Heart left ventricle (tissue), 16 donors: ENCODE data around the gene ZNF212. TPM values are rescaled to one million over a fixed set of nuclear protein-coding genes. Genes with fewer than 3 reads are reported as not detected.

Experiments used
- ATAC-seq, 4 donors: fragments of 200-7000 bp; cut with Tn5 transposase; one replicate each; pipeline ENCODE4 v1.9.1; 2020 to 2022; ENCODE audit warnings: moderate library complexity in 4 of 4, mild to moderate bottlenecking in 3 of 4, moderate number of reproducible peaks in 1 of 4
- DNase-seq, 5 donors: peaks; one replicate each; pipeline ENCODE4 v3.0.0-alpha.2; 2020
- H3K27ac ChIP-seq, 12 donors: fragments of 200-600 bp; sonication (generic) in 4 of 12; one replicate each; pipeline versions ENCODE4 v1.5.0 to v1.8.0; 2016 to 2022; ENCODE audit warnings: mild to moderate bottlenecking in 2 of 12
- H3K27me3 ChIP-seq, 9 donors: fragments of 200-600 bp; sonication (generic) in 2 of 9; one replicate each; pipeline versions ENCODE4 v1.5.1 to v1.8.0; 2016 to 2022; ENCODE audit warnings: mild to moderate bottlenecking in 3 of 9
- H3K36me3 ChIP-seq, 9 donors: fragments of 200-600 bp; sonication (generic) in 2 of 9; one replicate each; pipeline versions ENCODE4 v1.5.0 to v1.8.0; 2018 to 2022; ENCODE audit warnings: mild to moderate bottlenecking in 2 of 9
- H3K4me1 ChIP-seq, 12 donors: fragments of 200-600 bp; sonication (generic) in 4 of 12; one replicate each; pipeline versions ENCODE4 v1.5.0 to v1.8.0; 2016 to 2022; ENCODE audit warnings: mild to moderate bottlenecking in 3 of 12
- H3K4me3 ChIP-seq, 12 donors: fragments of 200-600 bp; sonication (generic) in 4 of 12; one replicate each; pipeline versions ENCODE4 v1.5.0 to v1.8.0; 2017 to 2022; ENCODE audit warnings: mild to moderate bottlenecking in 9 of 12, moderate library complexity in 4 of 12
- H3K9me3 ChIP-seq, 12 donors: fragments of 200-600 bp; sonication (generic) in 4 of 12; one replicate each; pipeline versions ENCODE4 v1.5.0 to v1.8.0; 2016 to 2022; ENCODE audit warnings: mild to moderate bottlenecking in 1 of 12
- POLR2A ChIP-seq, 2 donors: fragments of 450-650 bp; IDR thresholded peaks; one replicate each; pipeline ENCODE4 v1.6.1; 2017; ENCODE audit warnings: antibody characterized with exemption in 2 of 2, mild to moderate bottlenecking in 2 of 2, moderate library complexity in 2 of 2
- WGBS, 4 donors: extraction: QIAGEN DNeasy Blood & Tissue Kit in 2 of 4; methylation state at CpG; one replicate each; pipeline versions ENCODE4 v1.1.5 to v1.1.7; 2013 to 2018; 5-methylcytosine and 5-hydroxymethylcytosine counted together
- intact Hi-C, 10 donors: fragments of 100-400 bp; cut with DNase I; formaldehyde crosslinking; loops; one replicate each; pipeline versions ENCODE4 v1.11.1 to v1.14.2; 2022
- polyA plus RNA-seq, 2 donors: library from polyadenylated mRNA; stranded (reverse); fragments of 200-250 nt; gene quantifications; one replicate each; pipeline ENCODE4 v1.2.3, GENCODE V29; 2013
- total RNA-seq, 9 donors: library from RNA; depleted of rRNA in 2 of 9; stranded (reverse); fragments of >200 nt in 2 of 9; fragmentation: NEBNext Ultra II Directional in 3 of 9; extraction: Animal tissue kit (Norgen Biotek cat#: 25700) in 3 of 9; gene quantifications; one replicate each; pipeline versions ENCODE4 v1.1.0 to v1.2.4, GENCODE V29; 2016 to 2023
- TF ChIP-seq, protein P1 (sequence below), 12 donors: fragments of 200-600 bp; sonication (generic) in 4 of 12; IDR thresholded peaks; one replicate each; pipeline versions ENCODE4 v1.5.0 to v1.8.0; 2018 to 2022; ENCODE audit warnings: antibody characterized with exemption in 12 of 12, mild to moderate bottlenecking in 5 of 12
- donor health status: ischemic (EF 13 %, LVEDD 7.1; RV severe dilation, severe dysfunction).
- donor health status: healthy with polysubstance abuse.
- donor health status: DM: no; HTN: yes; CAD: no.
- donor health status: DM: no; HTN: no; CAD: no.
- donor health status: ischemic (EF 25% LVEDD 6.9; RV normal size, moderate dysfunction).
- donor health status: ischemic (EF 25% LVEDD 5.7; RV mildly dilated, moderate dysfunction).
- donor health status: healthy.
- donor health status: DM: yes; HTN: yes; CAD: no.
- donor health status: ischemic (EF 35%, LVEDD 5.7; RV mildly dilated, moderate dysfunction).
- donor health status: nonischemic (EF 11% LVEDD 7.7; RV severe dilation, severe dysfunction).
- donor health status: DM: yes; HTN: yes; CAD: no.
- donor health status: PGD.
- donor health status: ischemic (EF 29% LVEDD 5.4; RV normal size, mild dysfunction).
- donor health status: nonischemic (EF 23%, LVEDD 6.1; RV moderate dilation, normal function).

Gene ZNF212
- total and polyA plus RNA-seq, 11 donors, result 3.4 to 6.3 (median 4.3) TPM

DNA sequence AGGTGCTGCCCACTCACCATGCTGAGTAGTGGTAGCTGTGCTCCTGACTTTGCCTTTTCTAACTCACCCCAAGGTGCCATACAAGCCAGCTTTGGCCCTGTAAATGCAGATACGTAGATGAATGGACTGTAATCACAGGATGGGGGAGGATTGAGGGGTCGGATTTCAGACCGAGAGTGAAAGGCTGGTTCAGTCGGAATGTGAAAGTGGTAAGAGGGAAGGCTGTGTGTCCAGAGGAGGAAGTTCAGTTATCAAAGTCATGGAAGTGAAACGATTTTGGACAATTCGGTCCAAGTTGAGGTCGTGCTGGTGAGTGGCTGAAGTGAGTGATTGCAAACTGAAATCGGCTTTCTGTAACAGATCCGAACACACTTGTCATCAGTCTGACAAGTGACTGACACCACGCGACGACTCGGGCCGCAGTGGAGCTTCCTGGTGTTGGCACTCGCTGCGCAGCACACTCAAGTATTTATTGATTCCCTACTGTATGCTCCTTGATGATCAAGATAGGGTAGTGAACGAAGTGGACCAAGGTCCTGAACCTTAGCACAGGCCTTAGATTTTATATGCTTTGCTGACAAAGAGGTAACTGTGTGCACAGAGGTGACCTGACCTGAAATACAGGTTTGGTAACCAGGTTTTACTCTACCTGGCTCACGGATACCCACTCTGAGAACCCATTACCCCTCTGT is 33.6 kb upstream of the ZNF212 start:
- TF ChIP-seq, protein P1, sequence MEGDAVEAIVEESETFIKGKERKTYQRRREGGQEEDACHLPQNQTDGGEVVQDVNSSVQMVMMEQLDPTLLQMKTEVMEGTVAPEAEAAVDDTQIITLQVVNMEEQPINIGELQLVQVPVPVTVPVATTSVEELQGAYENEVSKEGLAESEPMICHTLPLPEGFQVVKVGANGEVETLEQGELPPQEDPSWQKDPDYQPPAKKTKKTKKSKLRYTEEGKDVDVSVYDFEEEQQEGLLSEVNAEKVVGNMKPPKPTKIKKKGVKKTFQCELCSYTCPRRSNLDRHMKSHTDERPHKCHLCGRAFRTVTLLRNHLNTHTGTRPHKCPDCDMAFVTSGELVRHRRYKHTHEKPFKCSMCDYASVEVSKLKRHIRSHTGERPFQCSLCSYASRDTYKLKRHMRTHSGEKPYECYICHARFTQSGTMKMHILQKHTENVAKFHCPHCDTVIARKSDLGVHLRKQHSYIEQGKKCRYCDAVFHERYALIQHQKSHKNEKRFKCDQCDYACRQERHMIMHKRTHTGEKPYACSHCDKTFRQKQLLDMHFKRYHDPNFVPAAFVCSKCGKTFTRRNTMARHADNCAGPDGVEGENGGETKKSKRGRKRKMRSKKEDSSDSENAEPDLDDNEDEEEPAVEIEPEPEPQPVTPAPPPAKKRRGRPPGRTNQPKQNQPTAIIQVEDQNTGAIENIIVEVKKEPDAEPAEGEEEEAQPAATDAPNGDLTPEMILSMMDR (IDR thresholded peaks at IDR 0.05), result no peak
- no peak for TF ChIP-seq POLR2A (IDR thresholded peaks at IDR 0.05)
- Histone ChIP-seq H3K27ac (no peak overlapping the region), H3K4me3 (no peak overlapping the region), H3K9me3 (no peaks in the 10 kb centered on the region), H3K27me3 (no peaks in the 10 kb centered on the region), H3K4me1 (peaks cover 0 to 10% (median 5%) of the 10 kb centered on the region in 12 donors), H3K36me3 (peaks cover 0 to 99% (median 92%) of the 10 kb centered on the region in 9 donors)
- intact Hi-C loops, result no loop called here
- WGBS, 4 donors, result 74 to 83% (median 79%) methylated on average over 18 of the region's 18 CpGs
- ATAC-seq (no peak), DNase-seq (no peak)

DNA sequence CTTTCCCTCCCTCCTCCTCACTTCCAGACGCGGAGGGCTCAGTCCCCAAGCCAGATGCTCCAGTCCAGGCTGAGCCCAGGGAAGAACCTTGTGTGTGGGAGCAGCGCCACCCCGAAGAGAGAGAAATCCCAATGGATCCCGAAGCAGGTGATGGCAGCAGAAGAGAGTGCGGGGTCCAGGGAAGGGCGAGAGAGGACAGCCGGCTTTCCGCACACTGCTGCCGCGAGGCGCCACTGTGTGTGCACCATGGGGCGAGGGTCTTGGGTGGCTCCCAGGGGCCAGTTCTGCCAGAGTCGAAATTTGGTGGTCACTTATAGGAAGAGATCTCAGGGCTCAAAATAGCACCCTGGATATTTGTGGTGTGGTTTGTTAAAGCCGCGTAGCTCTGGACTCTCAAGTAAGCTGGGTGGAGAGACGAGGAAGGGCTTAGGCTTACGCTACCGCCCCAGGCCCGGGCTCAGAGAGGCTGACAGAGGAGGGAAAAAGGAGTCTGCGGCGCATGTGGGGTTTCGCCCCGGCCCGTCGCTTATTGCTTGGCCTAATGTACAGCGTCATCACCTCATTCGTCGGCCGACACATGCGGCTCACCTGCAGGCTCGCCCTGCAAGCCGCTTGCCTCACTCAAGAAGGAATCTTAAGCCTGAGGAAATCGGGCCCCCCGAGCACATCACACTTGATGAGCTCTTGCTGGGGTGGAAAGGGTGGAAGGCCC is 32.0 kb upstream of the ZNF212 start:
- Histone ChIP-seq H3K36me3 (peaks cover 0 to 99% (median 92%) of the 10 kb centered on the region in 9 donors), H3K9me3 (no peaks in the 10 kb centered on the region), H3K27ac (no peak overlapping the region), H3K27me3 (no peaks in the 10 kb centered on the region), H3K4me3 (no peak overlapping the region), H3K4me1 (peaks cover 0 to 10% (median 5%) of the 10 kb centered on the region in 12 donors)
- DNase-seq (no peak), ATAC-seq (no peak)
- intact Hi-C loops, result no loop called here
- 88 to 90% (median 89%) methylated on average over 29 to 35 of the region's 35 CpGs for WGBS, 4 donors
- TF ChIP-seq, protein P1 (IDR thresholded peaks at IDR 0.05), result no peak
- no peak for TF ChIP-seq POLR2A (IDR thresholded peaks at IDR 0.05)

GRCh38 chr7:149209518-149210269 is 29.8 kb upstream of the ZNF212 start:
- TF ChIP-seq, protein P1 (IDR thresholded peaks at IDR 0.05), result peak in 8 of 12 donors; percentile 21 to 45 (median 38)
- no peak for TF ChIP-seq POLR2A (IDR thresholded peaks at IDR 0.05)
- Histone ChIP-seq H3K36me3 (peaks cover 0 to 99% (median 92%) of the 10 kb centered on the region in 9 donors), H3K9me3 (no peaks in the 10 kb centered on the region), H3K4me1 (no peaks in the 10 kb centered on the region), H3K27me3 (no peaks in the 10 kb centered on the region), H3K27ac (no peak overlapping the region), H3K4me3 (no peak overlapping the region)
- 66 to 77% (median 71%) methylated on average over 7 of the region's 7 CpGs for WGBS, 4 donors
- intact Hi-C loops, result no loop called here
- ATAC-seq (peak in 1 of 4 donors; percentile 7), DNase-seq (no peak)

DNA sequence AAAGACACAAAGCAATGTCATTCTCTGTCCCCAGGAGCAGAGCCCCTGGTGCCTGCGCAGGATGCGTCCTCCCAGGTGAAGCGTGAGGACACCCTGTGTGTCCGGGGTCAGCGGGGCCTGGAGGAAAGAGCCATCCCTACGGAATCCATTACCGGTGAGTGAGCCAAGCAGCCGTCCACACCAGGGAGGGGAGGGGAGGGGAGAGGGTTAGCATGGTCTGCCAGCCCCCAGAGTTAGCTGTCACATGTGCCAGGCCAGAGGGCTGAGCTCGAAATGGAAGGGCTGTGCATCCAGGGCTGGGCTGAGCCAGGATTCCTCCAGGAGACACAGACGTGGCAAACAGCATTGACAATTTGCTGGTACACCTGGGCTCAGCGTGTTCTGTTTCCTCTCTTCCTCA is 28.9 kb upstream of the ZNF212 start:
- no peak for TF ChIP-seq POLR2A (IDR thresholded peaks at IDR 0.05)
- TF ChIP-seq, protein P1 (IDR thresholded peaks at IDR 0.05), result no peak
- DNase-seq, result no peak
- Histone ChIP-seq H3K27me3 (no peaks in the 10 kb centered on the region), H3K9me3 (no peaks in the 10 kb centered on the region), H3K27ac (no peak overlapping the region), H3K4me3 (no peak overlapping the region), H3K4me1 (no peaks in the 10 kb centered on the region), H3K36me3 (peaks cover 0 to 100% (median 95%) of the 10 kb centered on the region in 9 donors)
- intact Hi-C loops, result no loop called here
- 76 to 82% (median 79%) methylated on average over 10 to 11 of the region's 11 CpGs for WGBS, 4 donors
- ATAC-seq, result peak in 1 of 4 donors; percentile 78
